ENCODE results near the gene SLC6A9.

- TF ChIP-seq CTCF (IDR thresholded peaks at IDR 0.05): no peak
- TF ChIP-seq POLR2A (IDR thresholded peaks at IDR 0.05; ENCODE audit: low read length): no peak
- no peak for TF ChIP-seq POLR2AphosphoS2 (conservative IDR thresholded peaks at IDR 0.05; ENCODE audit: low read length)
- no peak for TF ChIP-seq ZNF302 (CRISPR knock-in tag; IDR thresholded peaks at IDR 0.05)
- no peak for TF ChIP-seq FOSL2 (IDR thresholded peaks at IDR 0.05)
- TF ChIP-seq FOSL2 (CRISPR knock-in tag; IDR thresholded peaks at IDR 0.05): no peak
- TF ChIP-seq MAX (IDR thresholded peaks at IDR 0.05): no peak
- no peak for TF ChIP-seq HOXA7 (CRISPR knock-in tag; IDR thresholded peaks at IDR 0.05)
These were observed 50.8 kb downstream of the SLC6A9 start for GRCh38 chr1:43980255-43981134.
